Measurements from ENCODE around the gene CACNA1I. TPM values are rescaled to one million over a fixed set of nuclear protein-coding genes. Genes with fewer than 3 reads are reported as not detected.

The CACNA1I gene
- total RNA-seq, 1 donor from 2014 or later = 0.41 TPM

DNA sequence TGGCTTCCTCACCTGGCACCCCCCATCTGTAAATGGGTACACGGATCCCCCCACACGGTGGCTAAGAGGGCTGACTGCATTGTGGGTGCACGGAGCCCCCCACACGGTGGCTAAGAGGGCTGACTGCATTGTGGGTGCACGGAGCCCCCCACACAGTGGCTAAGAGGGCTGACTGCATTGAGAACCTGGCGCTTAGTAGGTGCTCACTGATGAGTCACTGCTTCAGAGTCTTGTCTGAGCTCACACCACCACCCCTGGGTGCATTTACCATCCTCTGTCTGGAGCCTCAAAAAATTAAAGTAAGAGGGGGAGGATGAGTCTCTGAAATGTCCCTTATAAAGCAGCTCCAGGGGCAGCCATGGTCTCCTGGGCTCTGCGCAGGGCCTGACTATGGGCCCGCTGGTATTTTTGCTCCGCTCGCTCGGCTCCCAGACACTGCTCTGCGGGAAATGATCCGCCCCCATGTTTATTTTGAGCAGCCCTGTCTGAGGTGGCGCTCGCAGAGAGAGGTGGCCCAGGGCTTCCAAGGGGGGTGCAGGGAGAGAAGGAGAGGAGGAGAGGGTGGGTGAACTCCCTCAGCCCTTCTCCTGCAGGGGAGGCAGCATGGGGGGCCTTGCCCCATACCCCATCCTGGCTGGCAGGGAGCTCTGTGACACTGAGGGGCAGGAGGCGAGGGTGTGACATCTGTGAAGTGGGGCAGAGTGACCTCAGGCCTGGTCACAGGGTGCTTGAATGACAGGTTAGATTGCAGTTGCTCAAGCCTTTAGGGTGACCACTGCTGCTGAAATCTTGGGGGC, 82.6 kb downstream of the CACNA1I start:
- Mint-ChIP-seq H3K36me3 (ENCODE audit: insufficient read depth) (no peaks in the 10 kb centered on the region), H3K27ac (no peak overlapping the region), H3K4me3 (ENCODE audit: low read depth) (no peak overlapping the region), H3K27me3 (peaks cover 19% of the 10 kb centered on the region), H3K4me1 (ENCODE audit: low read depth) (peaks cover 5% of the 10 kb centered on the region), H3K9me3 (ENCODE audit: low read depth) (no peaks in the 10 kb centered on the region)
- no peak for DNase-seq (ENCODE audit: low spot score, unreplicated experiment)
- TF ChIP-seq, protein P1, sequence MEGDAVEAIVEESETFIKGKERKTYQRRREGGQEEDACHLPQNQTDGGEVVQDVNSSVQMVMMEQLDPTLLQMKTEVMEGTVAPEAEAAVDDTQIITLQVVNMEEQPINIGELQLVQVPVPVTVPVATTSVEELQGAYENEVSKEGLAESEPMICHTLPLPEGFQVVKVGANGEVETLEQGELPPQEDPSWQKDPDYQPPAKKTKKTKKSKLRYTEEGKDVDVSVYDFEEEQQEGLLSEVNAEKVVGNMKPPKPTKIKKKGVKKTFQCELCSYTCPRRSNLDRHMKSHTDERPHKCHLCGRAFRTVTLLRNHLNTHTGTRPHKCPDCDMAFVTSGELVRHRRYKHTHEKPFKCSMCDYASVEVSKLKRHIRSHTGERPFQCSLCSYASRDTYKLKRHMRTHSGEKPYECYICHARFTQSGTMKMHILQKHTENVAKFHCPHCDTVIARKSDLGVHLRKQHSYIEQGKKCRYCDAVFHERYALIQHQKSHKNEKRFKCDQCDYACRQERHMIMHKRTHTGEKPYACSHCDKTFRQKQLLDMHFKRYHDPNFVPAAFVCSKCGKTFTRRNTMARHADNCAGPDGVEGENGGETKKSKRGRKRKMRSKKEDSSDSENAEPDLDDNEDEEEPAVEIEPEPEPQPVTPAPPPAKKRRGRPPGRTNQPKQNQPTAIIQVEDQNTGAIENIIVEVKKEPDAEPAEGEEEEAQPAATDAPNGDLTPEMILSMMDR (IDR thresholded peaks at IDR 0.05; ENCODE audit: unreplicated experiment) = no peak

DNA sequence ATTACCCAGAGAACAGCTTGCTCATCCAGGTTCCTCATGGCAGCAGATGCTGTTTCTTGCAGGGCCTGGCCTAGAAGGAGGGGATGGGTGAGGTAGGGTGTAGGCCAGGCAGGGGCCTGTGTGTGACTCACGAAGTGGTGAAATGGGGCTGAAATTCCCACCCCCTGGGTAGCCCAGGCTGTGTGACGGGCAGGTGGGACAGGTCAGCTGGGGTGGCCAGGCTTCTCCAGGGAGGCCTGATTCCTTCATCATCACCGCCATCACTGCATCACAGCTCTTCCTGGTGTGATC, 83.2 kb downstream of the CACNA1I start:
- TF ChIP-seq, protein P1 (IDR thresholded peaks at IDR 0.05; ENCODE audit: unreplicated experiment) = no peak
- Mint-ChIP-seq H3K27me3 (peaks cover 24% of the 10 kb centered on the region), H3K4me1 (ENCODE audit: low read depth) (peaks cover 5% of the 10 kb centered on the region), H3K9me3 (ENCODE audit: low read depth) (no peaks in the 10 kb centered on the region), H3K4me3 (ENCODE audit: low read depth) (no peak overlapping the region), H3K27ac (no peak overlapping the region), H3K36me3 (ENCODE audit: insufficient read depth) (no peaks in the 10 kb centered on the region)
- DNase-seq (ENCODE audit: low spot score, unreplicated experiment) = no peak

DNA sequence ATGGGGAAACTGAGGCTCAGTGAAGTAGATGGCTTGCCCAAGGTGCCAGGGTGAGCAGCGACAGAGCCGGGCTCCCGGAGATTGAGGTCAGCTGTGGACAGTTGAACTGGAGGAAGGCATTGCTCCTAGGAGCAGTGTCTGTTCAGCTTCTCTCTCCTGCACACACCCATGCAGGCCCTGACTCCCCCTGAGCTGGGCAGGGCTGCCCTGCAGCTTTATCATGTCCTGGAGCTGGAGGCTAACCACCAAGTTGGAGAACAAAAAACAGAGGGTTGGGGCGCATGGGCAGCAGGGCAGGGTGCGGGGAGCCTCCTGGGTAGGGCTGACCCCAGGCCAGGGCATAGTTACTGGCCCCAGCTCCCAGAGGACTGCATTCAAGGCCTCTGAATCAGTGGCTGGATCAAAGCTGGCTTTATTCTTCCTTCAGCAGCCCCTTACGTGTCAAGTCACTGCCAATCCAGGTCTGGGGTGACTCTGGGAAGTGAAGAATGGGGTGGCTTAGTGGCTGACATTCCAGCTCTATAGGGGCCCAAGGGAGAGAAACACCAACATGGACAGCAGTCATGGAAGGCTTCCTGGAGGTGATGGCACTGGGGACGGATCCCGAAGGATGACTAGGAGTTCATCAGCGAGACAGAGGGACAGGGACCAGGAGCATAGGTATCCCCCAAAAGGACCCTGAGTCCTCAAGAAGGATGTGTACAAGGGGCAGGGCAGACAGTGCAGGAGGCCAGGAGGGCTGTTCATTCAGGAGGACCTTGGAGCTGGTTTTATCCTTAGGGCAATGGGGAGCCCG, 83.8 kb downstream of the CACNA1I start:
- peaks cover 30% of the 10 kb centered on the region for H3K27me3 Mint-ChIP-seq
- peaks cover 5% of the 10 kb centered on the region for H3K4me1 Mint-ChIP-seq (ENCODE audit: low read depth)
- no peak for DNase-seq (ENCODE audit: low spot score, unreplicated experiment)
- no peaks in the 10 kb centered on the region for H3K9me3 Mint-ChIP-seq (ENCODE audit: low read depth)
- no peak overlapping the region for H3K4me3 Mint-ChIP-seq (ENCODE audit: low read depth)
- H3K36me3 Mint-ChIP-seq (ENCODE audit: insufficient read depth) = no peaks in the 10 kb centered on the region
- TF ChIP-seq, protein P1 (IDR thresholded peaks at IDR 0.05; ENCODE audit: unreplicated experiment) = no peak
- H3K27ac Mint-ChIP-seq = no peak overlapping the region

DNA sequence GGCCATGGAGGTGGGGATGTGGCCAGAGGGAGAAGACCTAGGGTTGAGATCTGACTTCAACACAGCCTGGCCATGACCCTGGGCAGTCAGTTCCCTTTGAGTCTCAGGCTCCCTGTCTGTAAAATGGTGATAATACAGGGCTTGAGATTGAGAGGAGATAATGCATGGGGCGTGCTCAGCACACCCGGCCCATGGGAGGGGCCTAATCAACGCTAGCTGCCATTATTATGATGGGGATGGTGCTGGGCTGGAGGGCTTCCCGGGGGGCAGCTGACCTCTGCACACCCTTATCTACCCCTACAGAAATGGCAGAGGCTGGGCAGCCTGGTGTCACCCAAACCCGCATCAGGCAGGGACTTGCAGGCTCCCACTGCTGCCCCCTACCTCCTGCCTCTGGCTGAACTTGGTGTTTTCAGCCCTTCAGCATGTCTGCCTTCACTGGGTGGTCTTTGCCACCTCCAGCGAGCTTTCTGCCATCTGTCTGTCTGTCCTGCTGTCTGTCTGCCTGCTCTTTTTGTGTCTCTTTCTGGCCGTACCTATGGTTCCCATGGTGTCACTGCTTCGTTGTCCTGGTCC, 84.5 kb downstream of the CACNA1I start:
- no peak for DNase-seq (ENCODE audit: low spot score, unreplicated experiment)
- Mint-ChIP-seq H3K36me3 (ENCODE audit: insufficient read depth) (no peaks in the 10 kb centered on the region), H3K27me3 (peaks cover 36% of the 10 kb centered on the region), H3K4me1 (ENCODE audit: low read depth) (peaks cover 5% of the 10 kb centered on the region), H3K9me3 (ENCODE audit: low read depth) (no peaks in the 10 kb centered on the region), H3K4me3 (ENCODE audit: low read depth) (no peak overlapping the region), H3K27ac (no peak overlapping the region)
- TF ChIP-seq, protein P1 (IDR thresholded peaks at IDR 0.05; ENCODE audit: unreplicated experiment) = no peak

DNA sequence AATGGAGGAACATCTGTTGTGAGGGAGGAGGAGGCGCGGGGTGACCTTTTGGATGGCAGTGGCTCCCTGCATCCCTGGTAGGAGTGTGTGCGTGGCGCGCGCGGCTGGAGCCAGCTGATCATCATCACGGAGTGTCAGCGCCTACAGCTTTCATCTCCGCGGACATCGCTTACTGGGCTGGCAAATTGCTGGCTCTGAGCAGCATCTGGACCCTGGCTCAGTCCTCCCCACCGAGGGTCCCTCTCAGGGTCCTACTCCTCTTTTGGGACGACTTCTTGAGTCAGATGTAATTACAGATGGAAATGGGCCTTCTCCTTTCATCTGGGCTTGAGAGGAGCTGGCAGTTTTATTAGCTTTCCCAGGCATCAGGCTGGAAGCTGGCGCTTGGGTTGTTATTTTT, 85.3 kb downstream of the CACNA1I start:
- no peak for DNase-seq (ENCODE audit: low spot score, unreplicated experiment)
- TF ChIP-seq, protein P1 (IDR thresholded peaks at IDR 0.05; ENCODE audit: unreplicated experiment) = no peak
- Mint-ChIP-seq H3K27ac (no peak overlapping the region), H3K36me3 (ENCODE audit: insufficient read depth) (no peaks in the 10 kb centered on the region), H3K4me1 (ENCODE audit: low read depth) (peaks cover 5% of the 10 kb centered on the region), H3K4me3 (ENCODE audit: low read depth) (no peak overlapping the region), H3K9me3 (ENCODE audit: low read depth) (no peaks in the 10 kb centered on the region), H3K27me3 (peaks cover 43% of the 10 kb centered on the region)

All from progenitor cell of endocrine pancreas (in vitro differentiated cells).